GM21576 (cell line): Measurements from ENCODE around the gene PRPF8.
A peak's percentile ranks its signal among the peaks of the same experiment; 100 is the strongest.
"Not testable (repeated sequence)": the region's sequence is repeated elsewhere in the genome, so short reads cannot be mapped to it uniquely, and the experiment has no call there.

Source experiments
- ATAC-seq: cut with Tn5 transposase; IDR thresholded peaks from one replicate; pipeline ENCODE4 v1.9.1; 2021; ENCODE audit warnings: mild to moderate bottlenecking, moderate library complexity; ENCODE audit not compliant: unreplicated experiment

PRPF8 gene

GRCh38 chr17:1695365-1695764 is 10.7 kb upstream of the PRPF8 start:
- ATAC-seq, result no peak

- no peak for ATAC-seq
Observed at GRCh38 chr17:1693339-1693738, 8.7 kb upstream of the PRPF8 start.

GRCh38 chr17:1690544-1691221 is 6.0 kb upstream of the PRPF8 start:
- no peak for ATAC-seq

GRCh38 chr17:1688405-1688804 is 3.7 kb upstream of the PRPF8 start:
- not testable (repeated sequence) for ATAC-seq

- ATAC-seq, result no peak
Observed at GRCh38 chr17:1686086-1686485, 1.4 kb upstream of the PRPF8 start.

- no peak for ATAC-seq
Observed at GRCh38 chr17:1683459-1683858, 1.2 kb downstream of the PRPF8 start.

- no peak for ATAC-seq
Observed at GRCh38 chr17:1676401-1676800, 8.3 kb downstream of the PRPF8 start.

GRCh38 chr17:1673041-1673785 is 11.5 kb downstream of the PRPF8 start:
- no peak for ATAC-seq

- ATAC-seq, result not testable (repeated sequence)
Observed at GRCh38 chr17:1663934-1664333, 20.7 kb downstream of the PRPF8 start.

GRCh38 chr17:1661045-1661444 is 23.6 kb downstream of the PRPF8 start:
- no peak for ATAC-seq

- ATAC-seq, result no peak
Observed at GRCh38 chr17:1658100-1658499, 26.6 kb downstream of the PRPF8 start.

- no peak for ATAC-seq
Observed at GRCh38 chr17:1653735-1654134, 30.9 kb downstream of the PRPF8 start.

GRCh38 chr17:1652794-1653193 is 31.9 kb downstream of the PRPF8 start:
- not testable (repeated sequence) for ATAC-seq

- no peak for ATAC-seq
Observed at GRCh38 chr17:1651559-1651844, 33.2 kb downstream of the PRPF8 start.

- ATAC-seq, result no peak
Observed at GRCh38 chr17:1650731-1651558, 33.7 kb downstream of the PRPF8 start.

- no peak for ATAC-seq
Observed at GRCh38 chr17:1649844-1650501, 34.7 kb downstream of the PRPF8 start, which contains the start of gene RILP. RILP (minus strand) TSS chr17:1649866; CDS start chr17:1649804, 62 bp downstream.

- peak; percentile 49 for ATAC-seq
Observed at GRCh38 chr17:1648963-1649843, 35.5 kb downstream of the PRPF8 start.

GRCh38 chr17:1648173-1648962 is 36.3 kb downstream of the PRPF8 start:
- ATAC-seq, result no peak

GRCh38 chr17:1647802-1648171 is 36.9 kb downstream of the PRPF8 start:
- no peak for ATAC-seq
